Subcutaneous abdominal adipose tissue (tissue), 5 donors: ENCODE results near the gene SOX2.

Experiments used
- H3K27ac ChIP-seq: one replicate; pipeline ENCODE4 v1.7.0; 2013; ENCODE audit warnings: low read depth, mild to moderate bottlenecking, inconsistent platforms, low read length, moderate library complexity
- H3K27me3 ChIP-seq, 5 donors: one replicate each; pipeline ENCODE4 v1.7.0; 2013; ENCODE audit warnings: low read length in 5 of 5, inconsistent platforms in 1 of 5; ENCODE audit not compliant: control insufficient read depth in 5 of 5, insufficient read depth in 4 of 5
- H3K36me3 ChIP-seq, 5 donors: one replicate each; pipeline ENCODE4 v1.7.0; 2013; ENCODE audit warnings: low read length in 5 of 5; ENCODE audit not compliant: control insufficient read depth in 5 of 5, insufficient read depth in 5 of 5
- H3K4me1 ChIP-seq, 5 donors: one replicate each; pipeline ENCODE4 v1.7.0; 2013; ENCODE audit warnings: low read length in 5 of 5, mild to moderate bottlenecking in 3 of 5, moderate library complexity in 1 of 5; ENCODE audit not compliant: control insufficient read depth in 5 of 5, insufficient read depth in 5 of 5
- H3K4me3 ChIP-seq, 5 donors: one replicate each; pipeline ENCODE4 v1.7.0; 2013; ENCODE audit warnings: low read length in 5 of 5, low read depth in 1 of 5
- H3K9ac ChIP-seq, 5 donors: one replicate each; pipeline ENCODE4 v1.7.0; 2013; ENCODE audit warnings: low read length in 5 of 5, mild to moderate bottlenecking in 4 of 5, moderate library complexity in 3 of 5
- H3K9me3 ChIP-seq, 5 donors: one replicate each; pipeline ENCODE4 v1.7.0; 2013; ENCODE audit warnings: low read length in 5 of 5; ENCODE audit not compliant: control insufficient read depth in 5 of 5
- donor health status: healthy.
- donor health status: healthy.
- donor health status: healthy.
- donor health status: healthy.
- donor health status: healthy.

SOX2 gene

GRCh38 chr3:181711325-181712135 is at the start of gene SOX2:
SOX2 (plus strand) TSS chr3:181711925; CDS start chr3:181712361, 436 bp downstream.
- H3K27ac ChIP-seq = no peak within 1 kb of the TSS
- peak within 1 kb of the TSS in 4 of 5 donors; percentile 31 to 54 (median 44) for H3K4me3 ChIP-seq
- H3K9ac ChIP-seq = no peak within 1 kb of the TSS

GRCh38 chr3:181683563-181683962 is 28.2 kb upstream of the SOX2 start:
- no peaks in the 10 kb centered on the region for H3K4me1 ChIP-seq
- peaks cover 0 to 3% (median 0%) of the 10 kb centered on the region in 5 donors for H3K9me3 ChIP-seq
- no peaks in the 10 kb centered on the region for H3K27me3 ChIP-seq
- H3K9ac ChIP-seq = no peak overlapping the region
- H3K36me3 ChIP-seq = no peaks in the 10 kb centered on the region
- no peak overlapping the region for H3K4me3 ChIP-seq
- H3K27ac ChIP-seq = no peak overlapping the region

More at GRCh38 chr3:181711325-181712135, at the start of gene SOX2:
- Histone ChIP-seq H3K36me3 (no peaks in the 10 kb centered on the region), H3K9me3 (peaks cover 0 to 2% (median 0%) of the 10 kb centered on the region in 5 donors), H3K27me3 (peaks cover 50 to 93% (median 68%) of the 10 kb centered on the region in 5 donors), H3K4me1 (peaks cover 0 to 28% (median 24%) of the 10 kb centered on the region in 5 donors)

GRCh38 chr3:181687190-181687589 is 24.5 kb upstream of the SOX2 start:
- Histone ChIP-seq H3K4me3 (no peak overlapping the region), H3K27ac (no peak overlapping the region), H3K4me1 (no peaks in the 10 kb centered on the region), H3K9ac (no peak overlapping the region), H3K36me3 (no peaks in the 10 kb centered on the region), H3K27me3 (no peaks in the 10 kb centered on the region), H3K9me3 (no peaks in the 10 kb centered on the region)

GRCh38 chr3:181687731-181688130 is 24.0 kb upstream of the SOX2 start:
- H3K4me3 ChIP-seq = no peak overlapping the region
- H3K9ac ChIP-seq = no peak overlapping the region
- H3K9me3 ChIP-seq = no peaks in the 10 kb centered on the region
- no peaks in the 10 kb centered on the region for H3K27me3 ChIP-seq
- H3K27ac ChIP-seq = no peak overlapping the region
- H3K4me1 ChIP-seq = no peaks in the 10 kb centered on the region
- H3K36me3 ChIP-seq = no peaks in the 10 kb centered on the region

GRCh38 chr3:181689546-181689945 is 22.2 kb upstream of the SOX2 start:
- H3K9me3 ChIP-seq = no peaks in the 10 kb centered on the region
- no peaks in the 10 kb centered on the region for H3K4me1 ChIP-seq
- no peaks in the 10 kb centered on the region for H3K36me3 ChIP-seq
- no peak overlapping the region for H3K9ac ChIP-seq
- H3K27ac ChIP-seq = no peak overlapping the region
- no peak overlapping the region for H3K4me3 ChIP-seq
- H3K27me3 ChIP-seq = no peaks in the 10 kb centered on the region

GRCh38 chr3:181690769-181691168 is 21.0 kb upstream of the SOX2 start:
- Histone ChIP-seq H3K27ac (no peak overlapping the region), H3K9me3 (no peaks in the 10 kb centered on the region), H3K27me3 (peaks cover 0 to 4% (median 0%) of the 10 kb centered on the region in 5 donors), H3K4me1 (peaks cover 0 to 12% (median 10%) of the 10 kb centered on the region in 5 donors), H3K36me3 (no peaks in the 10 kb centered on the region), H3K9ac (no peak overlapping the region), H3K4me3 (no peak overlapping the region)

- Histone ChIP-seq H3K4me1 (peaks cover 3 to 21% (median 17%) of the 10 kb centered on the region in 5 donors), H3K27me3 (peaks cover 3 to 14% (median 11%) of the 10 kb centered on the region in 5 donors), H3K4me3 (no peak overlapping the region), H3K36me3 (no peaks in the 10 kb centered on the region), H3K9ac (no peak overlapping the region), H3K9me3 (no peaks in the 10 kb centered on the region), H3K27ac (no peak overlapping the region)
Observed at GRCh38 chr3:181691901-181692300, 19.8 kb upstream of the SOX2 start.

GRCh38 chr3:181692311-181693145 is 19.2 kb upstream of the SOX2 start:
- Histone ChIP-seq H3K9me3 (no peaks in the 10 kb centered on the region), H3K9ac (no peak overlapping the region), H3K27me3 (peaks cover 3 to 21% (median 17%) of the 10 kb centered on the region in 5 donors), H3K27ac (no peak overlapping the region), H3K4me3 (no peak overlapping the region), H3K36me3 (no peaks in the 10 kb centered on the region), H3K4me1 (peaks cover 3 to 21% (median 17%) of the 10 kb centered on the region in 5 donors)

- Histone ChIP-seq H3K27ac (no peak overlapping the region), H3K27me3 (peaks cover 7 to 27% (median 25%) of the 10 kb centered on the region in 5 donors), H3K36me3 (no peaks in the 10 kb centered on the region), H3K9ac (no peak overlapping the region), H3K4me3 (no peak overlapping the region), H3K9me3 (no peaks in the 10 kb centered on the region), H3K4me1 (peaks cover 3 to 21% (median 17%) of the 10 kb centered on the region in 5 donors)
Observed at GRCh38 chr3:181693280-181693679, 18.4 kb upstream of the SOX2 start.
